ENCODE data around the gene CDK11B.

GRCh38 chr1:1610796-1611195, 48.0 kb downstream of the CDK11B start:
- no peak for TF ChIP-seq FOXP2 (optimal IDR thresholded peaks at IDR 0.05; ENCODE audit: borderline replicate concordance, extremely low read depth, extremely low read length, insufficient read depth)
- TF ChIP-seq POLR2AphosphoS5 (IDR thresholded peaks at IDR 0.05; ENCODE audit: low read depth, low read length) = no peak

Measured in PFSK-1 (cell line).